ENCODE measurements around the gene PSMB2.
A peak's percentile ranks its signal among the peaks of the same experiment; 100 is the strongest.
"Not testable (repeated sequence)": the region's sequence is repeated elsewhere in the genome, so short reads cannot be mapped to it uniquely, and the experiment has no call there.

The PSMB2 gene

DNA sequence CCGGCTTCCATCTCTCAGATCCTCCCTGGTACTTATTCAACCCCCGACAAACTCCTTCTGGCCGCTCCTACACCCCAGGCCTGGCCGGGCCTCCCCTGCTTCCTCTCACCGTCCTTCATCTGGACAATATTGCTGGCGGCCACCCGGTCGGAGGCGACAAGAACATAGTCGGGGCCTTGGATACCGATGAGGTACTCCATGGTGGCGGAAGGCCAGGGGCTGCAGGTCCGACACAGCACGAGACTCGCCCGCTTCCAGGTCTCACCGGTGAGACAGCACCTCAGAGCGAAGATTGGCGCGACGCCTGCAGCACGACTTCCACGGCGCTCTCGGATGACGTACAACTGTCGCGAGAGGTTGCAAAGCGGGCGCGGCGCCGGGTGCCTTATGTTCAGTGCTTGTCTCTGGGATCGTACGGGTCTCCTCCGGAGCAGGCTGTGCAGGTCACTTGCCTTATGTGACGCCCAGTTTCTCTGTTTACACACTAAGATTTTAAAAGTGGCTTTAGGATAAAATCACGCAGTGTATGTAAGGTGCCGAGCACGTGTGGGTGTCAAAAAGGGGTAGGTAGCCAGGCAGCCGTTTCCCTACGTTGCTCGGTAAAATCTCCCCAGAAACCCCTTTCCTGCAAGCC, at the start of gene PSMB2:
TSS of gene PSMB2 (minus strand) at position 294 of the 634 bp plus-strand sequence. CDS start at position 200, 94 bp downstream.
- peak; percentile 86 for DNase-seq (ENCODE audit: low spot score)

DNA sequence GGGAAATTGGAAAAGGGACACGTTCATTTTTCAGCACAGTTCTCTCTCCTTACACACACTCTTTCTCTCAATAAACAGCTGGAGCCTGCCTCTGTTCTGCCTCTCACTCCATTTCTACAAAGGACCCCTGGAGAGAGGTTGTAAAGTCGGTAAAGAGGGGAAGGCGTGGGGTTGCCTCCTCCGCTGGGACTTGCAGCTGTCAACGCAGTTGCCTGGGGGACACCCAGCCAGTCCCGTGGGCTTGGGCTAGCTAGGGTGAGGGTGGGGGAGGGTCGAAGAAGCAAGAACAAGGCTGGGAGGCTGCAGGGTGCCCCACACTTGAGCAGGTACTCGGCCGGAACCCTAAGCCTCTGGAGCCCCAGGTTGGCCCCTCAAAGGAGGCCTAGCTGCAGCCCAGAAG, 49.8 kb upstream of the PSMB2 start:
- no peak for DNase-seq (ENCODE audit: low spot score)

DNA sequence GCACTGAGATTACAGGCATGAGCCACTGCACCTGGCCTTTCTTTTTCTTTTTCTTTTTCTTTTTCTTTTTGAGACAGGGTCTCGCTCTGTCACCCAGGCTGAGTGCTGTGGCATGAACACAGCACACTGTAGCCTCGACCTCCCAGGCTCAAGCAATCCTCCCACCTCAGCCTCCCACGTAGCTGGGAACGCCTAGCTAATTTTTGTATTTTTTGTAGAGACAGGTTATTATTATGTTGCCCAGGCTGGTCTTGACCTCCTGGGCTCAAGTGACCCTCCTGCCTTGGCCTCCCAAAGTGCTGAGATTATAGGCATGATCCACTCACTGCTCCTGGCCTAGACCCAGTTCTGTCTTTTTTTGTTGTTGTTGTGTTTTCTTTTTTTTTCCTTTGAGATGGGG, 48.8 kb upstream of the PSMB2 start:
- DNase-seq (ENCODE audit: low spot score): not testable (repeated sequence)

DNA sequence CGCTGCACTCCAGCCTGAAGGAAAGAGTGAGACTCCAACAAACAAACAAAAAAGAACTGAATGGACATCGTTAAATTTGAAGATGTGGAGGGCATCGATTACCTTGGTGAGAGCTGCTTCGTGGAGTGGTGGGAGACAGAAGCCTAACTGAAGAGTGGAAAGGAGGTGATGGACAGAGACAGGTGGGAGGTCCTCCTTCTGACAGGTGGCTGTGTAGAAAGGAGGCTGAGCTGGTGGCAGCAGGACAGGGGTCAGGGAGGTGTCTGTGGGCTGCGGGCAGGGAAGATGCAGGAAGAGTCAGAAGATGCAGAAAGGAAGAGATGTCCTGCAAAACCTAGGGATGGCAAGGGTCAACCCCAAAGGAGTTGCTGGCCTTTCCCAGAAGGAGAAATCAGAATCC, 46.8 kb upstream of the PSMB2 start:
- no peak for DNase-seq (ENCODE audit: low spot score)

DNA sequence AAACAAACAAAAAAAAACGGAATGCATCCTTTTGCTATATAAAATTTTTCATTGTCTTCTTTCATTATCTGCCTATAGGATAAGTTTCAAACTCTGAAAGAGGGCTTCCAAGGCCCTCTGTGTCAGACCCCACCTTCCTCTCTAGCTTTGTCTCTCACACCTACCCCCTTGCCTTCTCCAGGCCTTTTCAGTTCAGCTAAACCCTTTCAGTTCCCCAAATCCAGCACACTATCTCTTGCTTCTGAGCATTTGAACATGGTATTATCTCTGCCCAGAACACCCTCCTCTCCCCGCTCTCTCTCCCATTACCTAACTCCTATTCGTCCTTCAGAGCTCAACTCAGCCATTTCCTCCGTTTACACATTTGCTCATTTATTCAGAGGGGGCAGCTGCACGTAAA, 41.7 kb upstream of the PSMB2 start:
- no peak for DNase-seq (ENCODE audit: low spot score)

DNA sequence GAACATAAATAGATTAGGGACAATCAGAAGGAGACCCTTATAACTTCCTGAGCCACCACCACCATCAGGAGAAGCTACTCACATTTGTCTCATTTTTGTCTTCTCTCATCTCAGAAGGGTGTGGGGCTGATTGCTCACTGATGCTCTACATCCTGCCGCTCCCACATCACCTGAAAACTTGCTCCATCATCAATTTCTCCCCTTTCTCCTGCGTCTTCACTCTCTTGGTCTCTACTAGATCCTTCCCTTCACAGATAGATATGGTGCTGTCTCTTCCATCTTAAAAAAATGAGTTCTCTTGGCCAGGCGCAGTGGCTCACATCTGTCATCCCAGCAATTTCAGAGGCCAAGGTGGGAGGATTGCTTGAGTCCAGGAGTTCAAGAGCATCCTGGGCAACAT, 38.9 kb upstream of the PSMB2 start:
- DNase-seq (ENCODE audit: low spot score): no peak

DNA sequence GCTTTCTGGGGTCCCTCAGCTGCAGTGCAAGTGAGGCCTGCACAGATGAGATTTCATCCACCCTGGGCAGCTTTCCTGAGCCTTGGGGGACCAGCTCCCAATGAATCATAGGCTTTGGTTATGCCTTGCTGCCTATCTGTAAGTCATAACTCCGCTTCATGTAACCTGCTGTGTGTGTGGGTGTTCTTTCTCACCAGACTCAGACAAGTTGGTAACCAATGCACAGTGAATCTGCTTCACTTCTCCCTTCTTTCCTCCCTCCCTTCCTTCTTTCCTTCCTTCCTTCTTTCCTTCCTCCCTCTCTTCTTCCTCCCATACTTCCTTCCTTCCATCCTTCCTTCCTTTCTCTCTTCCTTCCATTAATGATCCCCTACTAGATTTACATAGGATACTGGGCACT, 34.4 kb upstream of the PSMB2 start:
- no peak for DNase-seq (ENCODE audit: low spot score)

DNA sequence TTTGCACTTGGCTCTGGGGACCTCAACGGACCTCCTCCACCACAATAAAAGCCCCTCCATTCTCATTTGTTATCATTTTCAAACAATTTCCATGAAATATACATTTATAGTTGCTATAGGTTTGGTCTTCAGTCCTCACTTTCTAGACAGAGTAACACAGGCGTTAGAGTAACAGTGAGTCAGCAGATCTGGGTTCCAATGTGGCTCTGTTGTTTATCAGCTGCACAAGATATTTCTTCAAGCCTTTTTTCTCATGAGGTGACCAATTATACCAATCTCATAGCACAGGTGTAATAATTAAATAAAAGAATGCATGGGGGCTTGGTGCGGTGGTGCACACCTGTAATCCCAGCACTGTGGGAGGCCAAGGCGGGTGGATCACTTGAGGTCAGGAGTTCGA, 32.8 kb upstream of the PSMB2 start:
- no peak for DNase-seq (ENCODE audit: low spot score)

DNA sequence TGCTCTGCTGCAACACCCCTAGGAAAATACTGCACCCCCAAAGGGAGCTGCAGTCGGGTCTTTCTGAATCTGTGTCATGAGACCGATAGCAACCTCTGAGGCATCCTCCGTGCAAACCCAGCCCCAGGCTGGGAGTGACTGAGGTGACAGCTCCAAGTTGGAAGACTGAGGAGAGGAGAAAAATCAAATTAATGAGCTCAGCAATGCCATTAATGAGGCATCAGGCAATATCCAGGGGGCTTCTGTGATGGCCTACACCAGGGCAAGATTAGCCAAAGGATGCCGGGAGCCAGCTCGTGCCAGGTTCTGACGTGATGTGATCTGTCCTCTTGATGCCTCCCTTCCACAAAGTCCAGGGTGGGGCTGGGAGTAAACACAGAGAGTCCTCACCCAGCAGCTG, 30.8 kb upstream of the PSMB2 start:
- DNase-seq (ENCODE audit: low spot score): no peak

DNA sequence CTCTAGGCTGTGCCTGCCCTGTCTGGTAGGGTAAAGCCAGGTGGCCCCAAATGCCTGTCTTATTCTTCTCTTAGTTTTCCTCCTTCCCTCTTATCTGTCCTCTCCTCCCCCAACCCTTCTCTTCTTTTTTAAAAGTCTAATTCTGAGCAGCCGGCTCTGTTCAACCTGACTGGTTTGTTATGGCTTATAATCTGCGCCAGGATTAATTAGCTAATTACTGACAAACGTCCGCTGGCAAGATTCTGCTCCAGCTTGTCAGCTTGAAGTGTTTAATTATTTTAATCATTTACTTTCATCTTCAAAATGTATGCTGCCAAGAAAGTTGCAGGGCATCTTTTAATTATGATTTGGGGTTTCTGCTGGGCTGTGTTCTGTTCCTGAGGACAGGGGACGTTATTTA, 27.2 kb upstream of the PSMB2 start:
- DNase-seq (ENCODE audit: low spot score): no peak

DNA sequence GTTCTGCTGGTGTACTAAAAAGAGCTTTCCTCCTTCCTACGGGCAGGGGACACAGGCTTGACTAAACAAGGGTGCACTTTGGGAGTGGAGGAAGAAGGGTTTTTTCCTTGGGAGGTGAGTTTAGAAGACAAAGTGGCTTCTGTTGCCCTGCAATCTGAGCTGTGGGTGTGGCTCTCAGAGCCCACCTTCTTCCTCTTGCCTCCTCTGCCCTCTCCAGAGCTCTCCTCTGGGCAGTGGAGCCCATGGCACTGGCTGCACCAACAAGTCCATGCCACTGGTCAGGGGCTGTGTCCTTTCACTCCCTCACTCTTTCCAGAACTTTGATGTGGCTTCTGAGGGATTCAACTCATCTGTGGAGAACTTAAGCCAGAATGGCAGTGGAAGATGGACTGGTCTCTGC, 25.6 kb upstream of the PSMB2 start:
- DNase-seq (ENCODE audit: low spot score): no peak

DNA sequence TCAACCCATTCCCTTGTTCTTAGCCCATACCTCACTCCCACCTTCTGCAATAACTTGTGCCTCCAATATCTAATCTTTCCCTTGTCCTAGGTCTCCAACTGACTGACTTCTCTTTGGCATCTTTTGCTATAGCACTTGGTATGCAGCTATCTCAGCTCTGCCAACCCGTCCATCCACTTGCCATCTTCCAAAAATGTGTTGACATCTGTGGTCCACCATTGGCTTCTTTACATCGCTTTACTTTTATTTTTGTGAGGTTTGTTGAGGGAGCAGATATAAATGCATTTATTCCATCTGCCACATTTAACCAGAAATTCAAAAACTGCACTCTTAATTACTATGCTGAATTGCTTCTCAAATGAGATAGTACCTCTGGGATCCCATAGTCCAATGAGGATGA, 24.9 kb upstream of the PSMB2 start:
- DNase-seq (ENCODE audit: low spot score): no peak

DNA sequence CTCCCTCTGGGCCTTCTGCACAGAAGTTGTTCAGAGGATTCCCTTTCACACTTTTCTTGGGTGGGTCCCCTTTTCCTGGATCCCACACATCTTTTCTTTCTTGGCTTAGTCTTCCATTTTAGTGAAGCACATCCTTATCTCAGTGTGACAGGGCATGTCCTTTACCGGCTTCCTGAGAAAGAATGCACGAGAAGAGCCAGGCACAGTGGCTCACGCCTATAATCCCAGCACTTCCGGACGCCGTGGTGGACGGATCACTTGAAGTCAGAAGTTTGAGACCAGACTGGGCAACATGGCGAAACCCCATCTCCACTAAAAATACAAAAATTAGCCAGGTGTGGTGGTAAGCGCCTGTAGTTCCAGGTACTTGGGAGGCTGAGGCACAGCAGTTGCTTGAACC, 22.1 kb upstream of the PSMB2 start:
- no peak for DNase-seq (ENCODE audit: low spot score)

DNA sequence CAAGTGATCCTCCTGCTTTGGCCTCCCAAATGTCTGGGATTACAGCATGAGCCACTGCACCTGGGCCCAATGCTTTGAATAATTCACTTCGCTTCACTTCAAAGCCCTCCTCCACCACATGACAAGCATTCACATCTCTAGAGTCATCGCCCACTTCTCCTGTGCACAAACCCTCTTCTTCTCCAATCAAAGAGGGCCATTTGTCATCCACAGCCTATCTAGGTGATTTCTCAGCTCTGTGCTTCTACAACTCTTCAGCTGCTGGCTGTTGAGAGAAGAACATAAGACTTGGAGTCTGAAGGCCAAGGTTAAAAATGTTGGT, 20.1 kb upstream of the PSMB2 start:
- no peak for DNase-seq (ENCODE audit: low spot score)

DNA sequence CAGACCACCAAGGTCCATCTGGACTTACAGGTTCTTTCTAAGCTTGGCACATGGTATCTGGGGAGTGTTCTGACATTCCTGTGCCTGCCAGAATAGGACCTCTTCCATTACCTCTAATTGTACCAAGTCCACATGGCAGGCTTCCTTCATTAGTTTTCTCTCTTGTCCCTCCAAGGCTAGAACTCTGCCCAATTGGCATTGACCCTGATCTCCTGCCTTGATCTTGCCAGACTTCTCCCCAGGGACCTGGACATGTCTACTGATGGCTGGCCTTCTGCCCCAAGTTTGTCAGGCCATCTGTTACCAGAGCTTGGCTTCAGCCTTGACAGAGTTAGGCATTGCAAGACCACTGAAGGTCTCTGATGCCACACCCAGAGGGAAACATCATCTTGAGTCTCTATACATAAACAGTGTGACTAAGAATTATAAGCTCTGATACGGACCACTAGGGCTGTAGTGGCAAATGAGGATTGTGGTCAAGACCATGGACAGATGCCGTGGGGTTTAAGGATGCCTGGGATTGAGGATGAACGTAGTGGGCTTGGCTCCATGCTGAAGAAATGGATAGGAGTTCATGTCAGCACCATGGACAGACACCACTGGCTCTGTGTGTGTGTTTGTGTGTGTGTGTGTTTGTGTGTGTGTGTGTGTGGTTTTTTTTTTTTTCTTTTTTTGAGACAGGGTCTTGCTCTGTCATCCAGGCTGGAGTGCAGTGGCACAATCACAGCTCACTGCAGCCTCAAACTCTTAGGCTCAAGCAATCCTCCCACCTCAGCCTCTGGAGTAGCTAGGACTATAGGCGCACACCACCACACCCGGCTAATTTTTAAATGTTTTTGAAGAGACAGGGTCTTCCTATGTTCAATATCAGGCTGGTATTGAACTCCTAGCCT, 19.5 kb upstream of the PSMB2 start:
- DNase-seq (ENCODE audit: low spot score): no peak

DNA sequence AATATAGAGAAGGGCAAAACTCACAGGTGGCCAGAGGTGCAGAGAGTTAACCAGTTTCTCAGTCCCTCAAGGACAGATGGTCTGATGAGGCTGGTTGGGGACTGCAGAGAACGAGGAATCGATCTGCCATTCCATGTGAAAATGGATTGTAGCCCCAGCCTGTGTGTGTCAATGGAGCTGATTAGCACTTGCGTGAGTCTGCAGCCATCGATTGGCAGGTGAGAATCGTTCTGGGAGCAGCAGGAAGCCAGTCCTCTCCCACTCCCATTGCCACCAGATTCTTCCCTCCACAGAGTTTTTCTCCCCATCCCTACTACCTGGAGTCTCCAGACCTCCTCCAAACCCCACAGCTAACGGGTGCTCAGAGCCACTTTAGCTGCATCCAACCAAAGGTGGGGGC, 18.3 kb upstream of the PSMB2 start:
- DNase-seq (ENCODE audit: low spot score): no peak

DNA sequence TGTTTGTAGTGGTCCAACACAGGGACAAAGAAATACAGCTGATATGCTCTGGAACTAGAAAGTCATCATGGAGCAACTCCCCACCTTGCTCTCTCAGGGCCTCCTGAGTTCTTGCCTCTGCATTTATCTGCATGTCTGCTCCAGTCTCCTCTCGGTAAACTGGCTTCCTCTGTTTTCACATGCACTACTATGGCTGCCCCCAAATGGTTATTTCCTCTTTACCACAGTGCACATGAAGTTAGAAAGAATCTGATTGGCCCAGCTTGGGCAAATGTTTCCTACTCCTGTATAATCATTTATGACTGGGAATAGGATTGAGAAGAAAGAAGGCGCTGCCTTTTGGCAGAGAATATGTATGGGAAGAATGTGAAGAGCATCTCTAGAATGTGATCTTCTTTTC, 16.5 kb upstream of the PSMB2 start:
- no peak for DNase-seq (ENCODE audit: low spot score)

DNA sequence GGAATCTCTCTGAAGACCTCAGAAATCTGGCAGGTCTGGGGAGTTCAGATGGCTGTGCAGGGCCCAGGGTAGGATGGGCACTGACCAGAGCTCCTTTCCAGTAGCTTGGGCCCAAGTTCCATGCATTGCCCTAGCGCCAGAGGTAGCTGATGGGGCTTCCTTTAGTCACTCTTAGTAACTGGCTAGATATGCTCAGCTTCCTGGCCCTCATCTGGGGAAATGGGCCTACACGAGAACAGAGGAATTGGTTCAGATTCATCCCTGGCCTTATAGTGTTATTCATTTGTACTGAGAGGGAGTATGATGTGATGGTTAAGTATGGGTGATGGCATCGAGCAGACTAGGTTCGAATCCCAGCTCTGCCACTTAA, 15.5 kb upstream of the PSMB2 start:
- DNase-seq (ENCODE audit: low spot score): no peak

DNA sequence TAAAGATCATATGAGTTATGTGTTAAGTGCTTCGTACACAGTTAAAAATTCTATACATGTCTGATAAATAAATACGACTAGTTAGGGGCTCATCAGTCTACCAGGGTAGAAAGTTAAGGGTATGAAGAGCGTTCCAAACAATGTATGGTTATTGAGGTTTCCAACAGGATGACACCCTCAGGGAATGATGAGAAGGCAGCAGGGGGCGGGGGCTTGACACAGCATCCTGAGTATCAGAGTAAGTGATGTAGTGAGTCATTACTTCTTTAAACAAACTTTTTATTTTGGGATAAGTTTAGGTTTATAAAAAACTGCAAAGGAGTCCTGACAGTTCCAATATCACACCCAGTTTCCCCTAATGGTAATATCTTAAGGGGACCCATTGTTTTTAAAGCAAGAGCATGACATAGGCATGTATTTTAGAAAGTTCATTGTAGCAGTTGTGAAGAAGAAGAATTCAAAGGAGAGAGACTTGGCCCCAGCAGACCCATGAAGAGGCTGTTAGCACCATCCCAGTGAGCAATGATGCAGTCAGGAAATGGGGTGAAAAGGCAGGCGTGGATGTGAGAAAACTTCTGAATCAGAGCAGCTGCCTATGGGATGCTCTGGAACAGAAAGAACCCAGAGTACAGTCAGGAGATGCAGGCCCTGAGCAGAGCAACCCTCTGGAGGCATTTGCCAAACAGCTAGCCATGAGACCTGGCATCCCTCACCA, 15.0 kb upstream of the PSMB2 start:
- DNase-seq (ENCODE audit: low spot score): no peak

DNA sequence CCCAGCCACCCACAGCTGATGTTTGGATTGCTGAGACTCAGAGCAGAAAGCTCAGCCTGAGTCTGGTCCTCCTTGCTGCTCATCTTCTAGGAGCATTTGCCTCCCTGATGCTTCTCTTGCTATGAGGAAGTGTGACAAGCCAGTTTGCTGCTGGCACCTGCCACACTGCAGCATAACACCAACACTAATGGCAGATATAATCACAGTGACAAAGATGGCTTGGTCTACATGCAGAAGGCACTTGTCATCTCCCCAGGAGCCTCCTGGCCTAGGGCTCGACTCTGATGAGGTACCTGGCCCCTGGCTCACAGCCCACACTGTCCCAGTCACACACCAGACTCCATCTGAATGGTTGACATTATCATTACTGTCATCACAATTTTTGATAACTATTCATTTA, 13.9 kb upstream of the PSMB2 start:
- DNase-seq (ENCODE audit: low spot score): no peak

DNA sequence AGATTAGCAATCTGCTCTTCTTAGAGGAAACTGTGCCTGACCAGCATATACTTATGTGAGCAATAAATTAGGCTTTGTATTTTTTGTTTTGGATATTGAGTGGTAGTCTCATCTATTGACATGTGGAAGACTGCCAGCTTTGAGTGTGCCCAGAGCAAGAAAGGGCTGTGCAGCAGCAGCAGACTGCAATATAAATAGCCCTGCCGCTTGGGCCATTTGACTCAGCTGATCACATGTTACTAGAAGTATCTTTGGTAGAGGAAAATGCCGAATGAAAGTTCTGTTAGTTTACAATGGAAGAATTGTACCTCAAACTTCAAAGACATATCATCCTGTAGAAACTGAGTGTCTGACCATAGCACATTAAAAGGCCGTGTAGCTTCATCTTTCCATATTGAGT, 9.1 kb upstream of the PSMB2 start:
- peak; percentile 79 for DNase-seq (ENCODE audit: low spot score)

DNA sequence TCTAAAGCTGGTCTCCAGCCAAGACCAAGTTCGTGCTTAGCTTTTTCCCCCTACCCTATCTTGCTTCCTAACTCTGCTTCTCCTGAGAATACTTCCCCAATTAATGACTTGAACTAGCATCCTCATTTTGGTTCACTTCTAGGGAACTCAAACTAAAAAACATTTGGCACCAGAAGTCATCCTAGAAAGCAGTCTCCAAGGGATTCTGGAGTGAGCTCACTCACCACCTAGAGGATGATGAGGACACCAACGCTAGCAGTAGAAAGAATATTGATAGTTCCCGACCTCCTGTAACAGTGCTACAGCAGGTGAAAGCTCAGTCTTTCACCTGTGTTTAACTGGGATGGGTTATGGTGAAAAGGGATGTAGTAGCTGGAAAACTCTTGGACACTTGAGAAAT, 4.7 kb upstream of the PSMB2 start:
- no peak for DNase-seq (ENCODE audit: low spot score)

DNA sequence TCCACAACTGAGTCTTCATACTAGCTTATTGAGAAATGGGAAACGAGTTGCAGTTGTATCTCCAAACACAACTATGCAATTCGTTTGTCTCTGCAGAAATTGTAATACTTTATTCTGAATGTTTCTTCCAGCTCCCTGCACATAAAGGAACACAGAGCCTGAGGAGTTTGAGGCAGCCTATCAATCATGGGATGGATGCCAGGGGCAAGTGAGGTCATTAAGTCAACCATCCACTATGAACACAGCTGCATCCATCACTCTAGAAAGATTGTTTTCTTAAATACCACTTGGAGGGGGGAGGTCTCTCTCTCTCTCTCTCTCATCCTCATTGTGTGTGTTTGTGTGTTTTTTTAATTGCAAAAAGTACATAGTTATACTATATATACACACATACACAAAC, 2.9 kb upstream of the PSMB2 start:
- DNase-seq (ENCODE audit: low spot score): no peak
